HG02588 (cell line): ENCODE measurements around the gene NHSL2.

Experiments used
- ATAC-seq: cut with Tn5 transposase; IDR thresholded peaks from one replicate; pipeline ENCODE4 v1.9.1; 2021; ENCODE audit warnings: mild to moderate bottlenecking, moderate library complexity; ENCODE audit not compliant: unreplicated experiment

The NHSL2 gene

DNA sequence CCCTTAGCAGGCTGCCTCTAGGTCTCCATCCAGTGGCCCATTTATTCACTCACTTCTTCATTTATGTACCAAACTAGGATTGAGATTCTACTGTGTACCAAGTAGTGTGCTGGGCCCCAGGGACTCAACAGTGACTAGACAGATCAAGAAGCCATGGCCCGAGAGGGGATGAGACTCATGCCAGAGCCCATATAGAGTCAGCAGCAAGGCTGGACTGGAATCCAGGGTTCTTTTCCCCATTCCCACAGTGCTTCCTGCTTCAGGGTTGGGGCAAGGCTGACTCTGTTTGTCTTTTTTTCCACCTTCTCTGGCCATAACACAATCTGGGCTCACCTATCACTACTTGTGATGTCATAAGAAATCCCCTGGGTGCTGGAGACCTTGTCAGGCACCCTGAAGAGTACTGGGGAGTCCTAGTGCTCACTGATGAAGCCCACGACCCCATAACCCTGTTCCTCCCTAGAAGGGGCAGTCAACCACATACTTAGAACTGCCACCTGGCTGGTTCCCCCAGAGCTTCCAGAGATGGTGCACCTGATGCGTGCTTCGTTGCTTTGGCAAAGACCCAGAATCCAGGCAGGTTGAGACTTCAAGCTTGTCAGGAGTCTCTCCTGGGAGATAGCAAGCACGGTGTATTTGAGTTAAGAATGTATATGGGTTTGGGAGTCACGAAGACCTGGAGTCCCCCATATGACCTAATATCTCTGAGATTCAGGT, 214.8 kb downstream of the NHSL2 start:
- no peak for ATAC-seq

DNA sequence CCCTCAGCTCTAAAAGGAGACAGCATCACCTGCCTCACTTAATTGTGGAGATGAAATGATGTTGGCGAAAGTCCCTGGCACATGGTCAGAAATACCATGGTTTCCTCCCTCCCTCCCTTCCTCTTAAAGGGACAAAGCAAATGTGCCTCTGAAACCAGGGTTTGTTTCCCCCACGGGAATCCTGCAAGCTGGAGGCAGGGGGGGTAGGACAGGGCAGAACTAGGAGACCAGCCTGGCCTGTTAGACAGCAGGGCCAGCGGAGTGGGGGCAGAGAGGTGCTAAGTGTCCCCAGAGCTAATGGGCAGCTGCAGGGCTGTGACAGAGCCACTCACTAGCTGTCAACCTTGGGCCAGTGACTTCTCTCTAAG, 215.4 kb downstream of the NHSL2 start:
- no peak for ATAC-seq

- peak; percentile 63 for ATAC-seq
Measured at GRCh38 chrX:72126539-72127140, 216.0 kb downstream of the NHSL2 start.

DNA sequence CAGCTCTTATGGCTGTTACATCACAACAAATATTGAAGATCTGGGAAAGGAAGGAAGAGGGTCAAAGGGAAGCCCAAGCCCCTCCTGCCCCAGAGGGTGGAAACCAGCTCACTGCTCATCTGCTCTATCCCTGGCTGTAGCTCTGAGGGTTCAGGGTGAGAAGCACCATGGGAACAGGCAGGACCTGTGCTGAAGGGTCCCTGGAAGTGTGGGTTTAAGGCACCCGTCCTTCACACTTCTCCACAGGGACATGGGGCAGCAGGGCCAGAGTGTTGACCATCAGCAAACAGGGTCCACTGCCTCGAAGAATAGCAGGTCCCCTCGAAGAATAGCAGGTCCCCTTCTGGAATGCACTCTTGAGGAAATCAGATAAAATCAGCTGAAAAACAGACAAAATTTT, 216.7 kb downstream of the NHSL2 start:
- no peak for ATAC-seq

- ATAC-seq = no peak
Measured at GRCh38 chrX:72128183-72128834, 217.7 kb downstream of the NHSL2 start.

DNA sequence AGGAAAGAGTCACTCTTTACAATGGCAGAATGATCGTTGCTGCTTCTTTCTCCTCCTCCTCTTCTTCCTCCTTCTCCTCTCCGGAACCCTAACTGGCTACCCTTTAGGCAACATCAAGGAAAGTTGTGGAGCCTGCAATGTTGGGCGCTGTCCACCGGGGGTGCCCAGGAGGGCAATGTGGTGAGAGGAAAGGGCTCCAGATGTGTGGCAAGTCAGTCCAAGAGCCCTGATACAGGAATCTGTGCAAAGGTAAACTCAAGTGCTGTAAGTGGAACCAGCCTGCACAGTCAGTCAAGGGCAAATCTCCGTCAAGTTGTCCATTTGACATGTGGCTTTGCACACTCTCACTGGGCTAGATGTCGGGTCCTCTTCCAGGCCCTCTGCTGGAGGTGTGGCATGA, 218.2 kb downstream of the NHSL2 start:
- no peak for ATAC-seq

DNA sequence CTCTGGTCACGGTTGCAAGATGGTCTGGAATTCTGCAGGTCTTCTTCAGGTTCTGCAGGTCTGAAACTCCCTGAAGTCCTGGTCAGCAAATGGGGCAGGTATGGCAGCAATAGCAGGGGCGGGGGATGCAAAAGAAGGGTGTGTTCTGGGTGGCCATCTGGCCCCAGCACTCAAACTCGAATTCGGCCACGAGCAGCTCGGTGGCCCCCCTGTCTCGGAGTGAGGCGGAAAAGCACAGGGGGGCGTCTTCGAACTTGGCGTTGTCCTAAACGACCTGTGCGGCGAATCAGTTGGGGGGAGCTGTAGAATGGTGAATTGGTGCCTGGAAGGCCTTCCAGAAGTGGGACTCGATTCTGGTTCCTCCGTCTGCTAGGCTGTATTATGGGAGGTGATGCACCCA, 219.0 kb downstream of the NHSL2 start:
- ATAC-seq = no peak

DNA sequence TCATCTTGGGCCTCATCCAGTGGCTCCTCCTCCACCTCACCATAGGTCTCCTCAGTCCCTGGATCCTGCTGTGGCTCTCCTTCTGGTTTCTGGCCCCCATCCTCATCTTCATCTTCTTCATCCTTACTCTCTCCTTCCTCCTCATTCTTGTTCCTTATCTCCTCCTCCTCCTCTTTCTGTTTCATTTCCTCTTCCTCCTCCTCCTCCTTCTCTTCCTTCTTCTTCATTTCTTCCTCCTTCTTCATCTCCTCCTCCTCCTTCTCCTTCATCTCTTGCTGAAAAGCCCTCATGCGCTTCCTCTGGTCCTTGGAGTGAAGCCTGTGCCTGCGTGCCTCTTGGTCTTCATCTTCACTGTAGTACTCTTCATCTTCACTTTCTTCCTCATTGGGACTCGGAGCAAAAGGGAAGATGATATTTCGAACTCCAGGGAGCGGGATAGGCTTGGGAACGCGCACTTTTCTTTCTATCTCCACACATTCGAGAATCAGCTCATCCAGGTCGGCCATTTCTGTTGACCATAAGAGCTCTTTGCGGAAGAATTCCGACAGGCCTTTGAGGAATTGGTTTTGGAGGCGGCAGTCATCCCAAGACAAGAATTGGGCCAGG, 219.6 kb downstream of the NHSL2 start:
- no peak for ATAC-seq

DNA sequence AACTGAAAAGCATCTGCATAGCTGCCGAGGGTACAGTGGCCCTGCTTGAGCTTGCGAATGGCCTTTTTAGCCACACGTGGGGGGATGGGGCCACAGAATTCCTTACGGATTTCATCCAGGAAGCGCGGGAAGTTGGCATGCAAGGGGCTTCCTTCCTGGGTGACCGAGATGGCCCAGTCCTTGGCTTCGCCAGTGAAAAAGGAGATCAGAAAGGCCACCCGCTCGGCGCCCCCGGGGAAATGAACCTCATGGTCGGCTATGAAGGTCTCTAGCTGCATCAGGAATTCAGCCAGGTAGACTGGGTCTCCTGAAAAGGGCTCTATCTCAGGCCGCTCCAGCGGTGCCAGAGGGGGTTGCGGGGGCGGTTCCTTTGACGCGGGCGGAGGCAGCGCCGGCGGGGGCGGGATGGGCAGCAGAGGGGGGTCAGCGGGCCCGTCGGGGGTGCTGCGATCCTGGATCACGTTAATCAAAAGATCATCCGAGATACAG, 220.2 kb downstream of the NHSL2 start:
- no peak for ATAC-seq

GRCh38 chrX:72131317-72132294, 221.0 kb downstream of the NHSL2 start, which contains the start of gene RTL5:
TSS of gene RTL5 (minus strand) at chrX:72131915.
- peak; percentile 60 for ATAC-seq

- ATAC-seq = no peak
Measured at GRCh38 chrX:72132456-72132855, 221.8 kb downstream of the NHSL2 start.

GRCh38 chrX:72133851-72134546, 223.4 kb downstream of the NHSL2 start:
- ATAC-seq = no peak

GRCh38 chrX:72137846-72138495, 227.3 kb downstream of the NHSL2 start:
- no peak for ATAC-seq

DNA sequence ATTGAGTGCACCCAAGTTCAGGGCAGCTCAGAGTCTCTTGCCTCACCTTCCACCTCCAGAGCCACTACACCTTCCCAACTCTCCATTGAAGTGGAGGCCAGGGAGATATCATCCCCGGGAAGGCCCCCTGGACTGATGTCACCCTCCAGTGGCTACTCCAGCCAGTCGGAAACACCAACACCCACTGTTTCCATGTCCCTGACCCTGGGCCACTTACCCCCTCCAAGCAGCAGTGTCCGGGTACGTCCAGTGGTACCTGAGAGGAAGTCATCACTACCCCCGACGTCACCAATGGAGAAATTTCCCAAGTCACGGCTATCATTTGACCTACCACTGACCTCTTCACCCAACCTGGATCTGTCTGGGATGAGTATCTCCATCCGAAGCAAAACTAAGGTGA, 228.9 kb downstream of the NHSL2 start:
- no peak for ATAC-seq

- peak; percentile 61 for ATAC-seq
Measured at GRCh38 chrX:72141372-72142004, 230.8 kb downstream of the NHSL2 start.

DNA sequence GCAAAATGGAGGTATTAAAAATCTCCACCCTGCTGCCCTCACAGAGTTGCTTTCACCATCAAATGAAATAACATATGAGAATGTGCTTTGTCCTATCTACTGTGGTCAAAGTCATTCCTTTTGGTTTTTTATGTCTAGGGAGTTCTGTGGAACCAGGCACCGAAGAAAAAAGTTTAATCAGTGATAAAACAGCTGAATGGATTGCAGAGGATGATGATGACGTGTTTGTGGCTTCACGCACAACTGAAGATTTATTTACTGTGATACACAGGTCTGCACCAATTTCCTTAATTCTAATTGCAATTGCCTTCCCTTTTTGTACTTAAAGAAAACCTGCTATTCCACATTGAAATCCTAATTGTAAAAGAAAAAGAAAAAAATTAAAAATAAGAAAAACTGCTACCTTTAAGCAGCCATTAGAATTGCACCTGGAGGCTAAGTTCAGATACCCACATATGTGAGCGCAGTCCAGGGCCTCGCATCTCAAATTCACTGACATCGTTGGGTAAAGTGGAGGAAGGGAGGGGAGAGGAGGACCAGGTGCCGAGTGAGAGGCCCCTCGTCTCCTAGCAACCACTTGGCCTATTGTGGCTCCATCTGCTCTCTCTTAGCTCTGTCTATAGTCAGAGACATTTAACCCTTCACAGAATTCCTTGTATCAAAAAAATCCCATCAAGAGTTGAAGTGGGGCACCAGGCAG, 231.6 kb downstream of the NHSL2 start:
- ATAC-seq = no peak

- no peak for ATAC-seq
Measured at GRCh38 chrX:72142794-72143608, 232.4 kb downstream of the NHSL2 start.

GRCh38 chrX:72143609-72143907, 232.9 kb downstream of the NHSL2 start:
- no peak for ATAC-seq
